Activated CD4-positive, alpha-beta T cell treated with anti-CD3 and anti-CD28 coated beads, Interleukin-2, amount 50 U/mL, for 1 hour (primary cell): ENCODE measurements around the gene MAGI2.
"Not testable (repeated sequence)": the region's sequence is repeated elsewhere in the genome, so short reads cannot be mapped to it uniquely, and the experiment has no call there.

Experiments
- DNase-seq: peaks from one replicate; pipeline ENCODE4 v3.0.0-alpha.2; 2020

Gene MAGI2

GRCh38 chr7:78248867-78249266, 1204.6 kb downstream of the MAGI2 start:
- no peak for DNase-seq

- DNase-seq = no peak
These were observed 1205.4 kb downstream of the MAGI2 start for GRCh38 chr7:78247910-78248689.

GRCh38 chr7:78240179-78240578, 1213.3 kb downstream of the MAGI2 start:
- DNase-seq = not testable (repeated sequence)

GRCh38 chr7:78234634-78235033, 1218.8 kb downstream of the MAGI2 start:
- DNase-seq = no peak

- DNase-seq = no peak
These were observed 1220.7 kb downstream of the MAGI2 start for GRCh38 chr7:78232806-78233205.

GRCh38 chr7:78226059-78226719, 1227.3 kb downstream of the MAGI2 start:
- DNase-seq = no peak

- DNase-seq = no peak
These were observed 1227.9 kb downstream of the MAGI2 start for GRCh38 chr7:78225534-78225933.

- no peak for DNase-seq
These were observed 1228.5 kb downstream of the MAGI2 start for GRCh38 chr7:78224923-78225322.

GRCh38 chr7:78223598-78223997, 1229.9 kb downstream of the MAGI2 start:
- DNase-seq = no peak

- no peak for DNase-seq
These were observed 1231.3 kb downstream of the MAGI2 start for GRCh38 chr7:78222001-78222751.

- DNase-seq = no peak
These were observed 1232.7 kb downstream of the MAGI2 start for GRCh38 chr7:78220754-78221153.

- DNase-seq = no peak
These were observed 1234.6 kb downstream of the MAGI2 start for GRCh38 chr7:78218876-78219275.

- no peak for DNase-seq
These were observed 1235.4 kb downstream of the MAGI2 start for GRCh38 chr7:78218051-78218450.

GRCh38 chr7:78215199-78215598, 1238.3 kb downstream of the MAGI2 start:
- no peak for DNase-seq

GRCh38 chr7:78213402-78213801, 1240.1 kb downstream of the MAGI2 start:
- no peak for DNase-seq

GRCh38 chr7:78212476-78213060, 1240.9 kb downstream of the MAGI2 start:
- DNase-seq = no peak

GRCh38 chr7:78207269-78207668, 1246.2 kb downstream of the MAGI2 start:
- DNase-seq = no peak

GRCh38 chr7:78206769-78207168, 1246.7 kb downstream of the MAGI2 start:
- no peak for DNase-seq

GRCh38 chr7:78203042-78203720, 1250.3 kb downstream of the MAGI2 start:
- DNase-seq = no peak

- no peak for DNase-seq
These were observed 1254.7 kb downstream of the MAGI2 start for GRCh38 chr7:78198756-78199155.

- no peak for DNase-seq
These were observed 1256.0 kb downstream of the MAGI2 start for GRCh38 chr7:78197447-78197846.

GRCh38 chr7:78195281-78195680, 1258.2 kb downstream of the MAGI2 start:
- DNase-seq = no peak

- no peak for DNase-seq
These were observed 1258.9 kb downstream of the MAGI2 start for GRCh38 chr7:78194611-78195010.
